ENCODE data around the gene SLC8A1.

Gene SLC8A1

DNA sequence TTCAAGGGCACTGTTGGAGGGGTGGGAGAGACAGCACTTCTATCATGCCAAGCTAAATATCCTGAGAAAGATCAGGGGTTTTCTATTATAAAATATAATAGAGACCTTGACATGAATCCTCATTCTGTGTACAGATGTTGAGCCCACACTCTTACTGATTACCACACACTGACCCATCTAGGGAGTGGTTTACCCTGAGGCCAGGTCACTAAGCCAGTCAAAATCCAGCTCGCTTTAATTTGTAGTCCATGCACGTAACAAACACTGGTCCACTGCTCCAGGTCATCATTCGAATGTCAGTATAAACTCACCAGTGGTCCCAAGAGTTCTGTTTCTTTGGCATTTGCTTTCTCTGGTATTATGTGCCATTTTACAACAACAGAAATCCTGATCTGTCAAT, 96.4 kb downstream of the SLC8A1 start:
- no peak for DNase-seq (ENCODE audit: low read depth in 1 of 2, low spot score in 1 of 2)
- TF ChIP-seq SPI1 (IDR thresholded peaks at IDR 0.05; ENCODE audit: borderline replicate concordance, low read depth) (no peak), GABPA (IDR thresholded peaks at IDR 0.05; ENCODE audit: low read depth) (no peak), POLR2AphosphoS5 (IDR thresholded peaks at IDR 0.05; ENCODE audit: low read depth) (no peak)
- TF ChIP-seq, protein P1, sequence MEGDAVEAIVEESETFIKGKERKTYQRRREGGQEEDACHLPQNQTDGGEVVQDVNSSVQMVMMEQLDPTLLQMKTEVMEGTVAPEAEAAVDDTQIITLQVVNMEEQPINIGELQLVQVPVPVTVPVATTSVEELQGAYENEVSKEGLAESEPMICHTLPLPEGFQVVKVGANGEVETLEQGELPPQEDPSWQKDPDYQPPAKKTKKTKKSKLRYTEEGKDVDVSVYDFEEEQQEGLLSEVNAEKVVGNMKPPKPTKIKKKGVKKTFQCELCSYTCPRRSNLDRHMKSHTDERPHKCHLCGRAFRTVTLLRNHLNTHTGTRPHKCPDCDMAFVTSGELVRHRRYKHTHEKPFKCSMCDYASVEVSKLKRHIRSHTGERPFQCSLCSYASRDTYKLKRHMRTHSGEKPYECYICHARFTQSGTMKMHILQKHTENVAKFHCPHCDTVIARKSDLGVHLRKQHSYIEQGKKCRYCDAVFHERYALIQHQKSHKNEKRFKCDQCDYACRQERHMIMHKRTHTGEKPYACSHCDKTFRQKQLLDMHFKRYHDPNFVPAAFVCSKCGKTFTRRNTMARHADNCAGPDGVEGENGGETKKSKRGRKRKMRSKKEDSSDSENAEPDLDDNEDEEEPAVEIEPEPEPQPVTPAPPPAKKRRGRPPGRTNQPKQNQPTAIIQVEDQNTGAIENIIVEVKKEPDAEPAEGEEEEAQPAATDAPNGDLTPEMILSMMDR (IDR thresholded peaks at IDR 0.05; ENCODE audit: insufficient read depth, low read length): no peak
- TF ChIP-seq, protein P2, sequence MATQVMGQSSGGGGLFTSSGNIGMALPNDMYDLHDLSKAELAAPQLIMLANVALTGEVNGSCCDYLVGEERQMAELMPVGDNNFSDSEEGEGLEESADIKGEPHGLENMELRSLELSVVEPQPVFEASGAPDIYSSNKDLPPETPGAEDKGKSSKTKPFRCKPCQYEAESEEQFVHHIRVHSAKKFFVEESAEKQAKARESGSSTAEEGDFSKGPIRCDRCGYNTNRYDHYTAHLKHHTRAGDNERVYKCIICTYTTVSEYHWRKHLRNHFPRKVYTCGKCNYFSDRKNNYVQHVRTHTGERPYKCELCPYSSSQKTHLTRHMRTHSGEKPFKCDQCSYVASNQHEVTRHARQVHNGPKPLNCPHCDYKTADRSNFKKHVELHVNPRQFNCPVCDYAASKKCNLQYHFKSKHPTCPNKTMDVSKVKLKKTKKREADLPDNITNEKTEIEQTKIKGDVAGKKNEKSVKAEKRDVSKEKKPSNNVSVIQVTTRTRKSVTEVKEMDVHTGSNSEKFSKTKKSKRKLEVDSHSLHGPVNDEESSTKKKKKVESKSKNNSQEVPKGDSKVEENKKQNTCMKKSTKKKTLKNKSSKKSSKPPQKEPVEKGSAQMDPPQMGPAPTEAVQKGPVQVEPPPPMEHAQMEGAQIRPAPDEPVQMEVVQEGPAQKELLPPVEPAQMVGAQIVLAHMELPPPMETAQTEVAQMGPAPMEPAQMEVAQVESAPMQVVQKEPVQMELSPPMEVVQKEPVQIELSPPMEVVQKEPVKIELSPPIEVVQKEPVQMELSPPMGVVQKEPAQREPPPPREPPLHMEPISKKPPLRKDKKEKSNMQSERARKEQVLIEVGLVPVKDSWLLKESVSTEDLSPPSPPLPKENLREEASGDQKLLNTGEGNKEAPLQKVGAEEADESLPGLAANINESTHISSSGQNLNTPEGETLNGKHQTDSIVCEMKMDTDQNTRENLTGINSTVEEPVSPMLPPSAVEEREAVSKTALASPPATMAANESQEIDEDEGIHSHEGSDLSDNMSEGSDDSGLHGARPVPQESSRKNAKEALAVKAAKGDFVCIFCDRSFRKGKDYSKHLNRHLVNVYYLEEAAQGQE (IDR thresholded peaks at IDR 0.05; ENCODE audit: insufficient replicate concordance, low read depth): no peak
- no peak overlapping the region for H3K4me3 ChIP-seq (replicated peaks; ENCODE audit: insufficient read depth, low read length)

DNA sequence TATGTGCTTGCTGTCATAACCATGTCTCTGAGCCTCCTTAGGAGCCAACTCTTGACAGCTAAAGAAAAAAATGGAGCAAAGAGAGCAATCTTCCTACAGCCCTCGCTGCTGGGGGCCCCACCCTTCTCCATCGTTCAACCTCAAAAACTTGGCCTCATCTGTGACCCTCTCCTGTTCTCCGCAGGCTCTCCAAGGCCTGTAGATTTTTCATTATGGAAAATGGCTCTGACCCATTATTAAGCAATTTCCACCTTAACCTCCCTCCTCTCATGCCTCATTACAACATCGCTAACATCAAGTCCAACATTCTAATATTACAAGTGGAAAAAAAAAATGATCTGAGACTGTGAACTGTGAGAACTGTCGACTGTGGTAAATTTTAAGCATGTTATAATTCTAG, 98.7 kb downstream of the SLC8A1 start:
- TF ChIP-seq, protein P1 (IDR thresholded peaks at IDR 0.05; ENCODE audit: insufficient read depth, low read length): no peak
- TF ChIP-seq, protein P2 (IDR thresholded peaks at IDR 0.05; ENCODE audit: insufficient replicate concordance, low read depth): no peak
- TF ChIP-seq GABPA (IDR thresholded peaks at IDR 0.05; ENCODE audit: low read depth) (no peak), SPI1 (IDR thresholded peaks at IDR 0.05; ENCODE audit: borderline replicate concordance, low read depth) (no peak), POLR2AphosphoS5 (IDR thresholded peaks at IDR 0.05; ENCODE audit: low read depth) (no peak)
- Histone ChIP-seq H3K27me3 (ENCODE audit: insufficient read depth, poor library complexity, severe bottlenecking) (no peaks in the 10 kb centered on the region), H3K4me3 (replicated peaks; ENCODE audit: insufficient read depth, low read length) (no peak overlapping the region), H3K27ac (replicated peaks) (no peak overlapping the region)
- DNase-seq (ENCODE audit: low read depth in 1 of 2, low spot score in 1 of 2): no peak

More for the DNA sequence above, 96.4 kb downstream of the SLC8A1 start:
- H3K27me3 ChIP-seq (ENCODE audit: insufficient read depth, poor library complexity, severe bottlenecking): no peaks in the 10 kb centered on the region
- no peak overlapping the region for H3K27ac ChIP-seq (replicated peaks)

DNA sequence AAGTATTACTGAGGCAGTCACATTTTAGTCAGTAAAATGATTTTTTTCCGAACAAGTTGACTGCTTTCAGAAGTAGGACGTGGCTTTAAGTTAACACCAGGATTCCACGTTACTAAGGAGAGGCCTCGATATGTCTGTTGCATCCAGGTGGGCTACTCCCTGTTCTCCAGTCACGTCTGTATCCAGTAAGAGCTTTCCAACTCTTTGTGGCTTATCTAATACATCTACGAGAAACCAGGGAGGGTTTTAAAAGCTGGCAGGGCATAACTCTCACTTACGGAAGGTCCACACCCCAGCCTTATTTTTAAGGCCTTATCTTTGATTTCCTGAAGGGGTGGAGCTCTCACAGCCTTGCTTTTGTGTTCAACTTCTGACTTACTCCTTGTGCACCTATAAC, 99.2 kb downstream of the SLC8A1 start:
- Histone ChIP-seq H3K27ac (replicated peaks) (no peak overlapping the region), H3K4me3 (replicated peaks; ENCODE audit: insufficient read depth, low read length) (no peak overlapping the region), H3K27me3 (ENCODE audit: insufficient read depth, poor library complexity, severe bottlenecking) (no peaks in the 10 kb centered on the region)
- TF ChIP-seq, protein P1 (IDR thresholded peaks at IDR 0.05; ENCODE audit: insufficient read depth, low read length): no peak
- TF ChIP-seq SPI1 (IDR thresholded peaks at IDR 0.05; ENCODE audit: borderline replicate concordance, low read depth) (no peak), POLR2AphosphoS5 (IDR thresholded peaks at IDR 0.05; ENCODE audit: low read depth) (no peak), GABPA (IDR thresholded peaks at IDR 0.05; ENCODE audit: low read depth) (no peak)
- TF ChIP-seq, protein P2 (IDR thresholded peaks at IDR 0.05; ENCODE audit: insufficient replicate concordance, low read depth): no peak
- DNase-seq (ENCODE audit: low read depth in 1 of 2, low spot score in 1 of 2): no peak

All from HL-60 (cell line).